ENCODE measurements around the gene MLPH. TPM values are rescaled to one million over a fixed set of nuclear protein-coding genes. Genes with fewer than 3 reads are reported as not detected.

MLPH gene
- total RNA-seq, 2 experiments from 2014 or later = not detected

- no peak for ATAC-seq
- Mint-ChIP-seq H3K4me1 (no peaks in the 10 kb centered on the region), H3K27ac (no peak overlapping the region), H3K9me3 (ENCODE audit: low read depth) (no peaks in the 10 kb centered on the region), H3K4me3 (no peak overlapping the region), H3K36me3 (no peaks in the 10 kb centered on the region), H3K27me3 (peaks cover 30% of the 10 kb centered on the region)
- no peak for DNase-seq
- CTCF ChIA-PET = interaction anchor here (1.3 to 1.7 kb wide), 2 partner anchors 12 to 71 kb away, joined by 6 to 7 read pairs; no protein-coding TSS in a partner anchor
Observed at GRCh38 chr2:237500681-237501424, 13.8 kb downstream of the MLPH start.

GRCh38 chr2:237501892-237502513, 15.0 kb downstream of the MLPH start:
- no peaks in the 10 kb centered on the region for H3K4me1 Mint-ChIP-seq
- no peaks in the 10 kb centered on the region for H3K36me3 Mint-ChIP-seq
- H3K9me3 Mint-ChIP-seq (ENCODE audit: low read depth) = no peaks in the 10 kb centered on the region
- peaks cover 30% of the 10 kb centered on the region for H3K27me3 Mint-ChIP-seq
- no peak overlapping the region for H3K27ac Mint-ChIP-seq
- no peak overlapping the region for H3K4me3 Mint-ChIP-seq
- no peak for DNase-seq
- CTCF ChIA-PET = interaction anchor here (1.7 kb wide), 1 partner anchor 10 kb away, joined by 7 read pairs; no protein-coding TSS in a partner anchor
- ATAC-seq = no peak

- no peak for ATAC-seq
- Mint-ChIP-seq H3K27me3 (peaks cover 38% of the 10 kb centered on the region), H3K4me1 (no peaks in the 10 kb centered on the region), H3K4me3 (no peak overlapping the region), H3K36me3 (no peaks in the 10 kb centered on the region), H3K9me3 (ENCODE audit: low read depth) (no peaks in the 10 kb centered on the region), H3K27ac (no peak overlapping the region)
- no peak for DNase-seq
- CTCF ChIA-PET = no interaction called here
Observed at GRCh38 chr2:237503201-237503600, 16.1 kb downstream of the MLPH start.

GRCh38 chr2:237505188-237505939, 18.3 kb downstream of the MLPH start:
- DNase-seq (no peak), ATAC-seq (no peak)
- H3K9me3 Mint-ChIP-seq (ENCODE audit: low read depth) = no peaks in the 10 kb centered on the region
- no peaks in the 10 kb centered on the region for H3K36me3 Mint-ChIP-seq
- no peaks in the 10 kb centered on the region for H3K4me1 Mint-ChIP-seq
- peaks cover 36% of the 10 kb centered on the region for H3K27me3 Mint-ChIP-seq
- H3K4me3 Mint-ChIP-seq = no peak overlapping the region
- CTCF ChIA-PET = interaction anchor here (1.3 to 1.7 kb wide), 2 partner anchors 7 to 67 kb away, joined by 4 to 7 read pairs; no protein-coding TSS in a partner anchor
- no peak overlapping the region for H3K27ac Mint-ChIP-seq

GRCh38 chr2:237507512-237507911, 20.5 kb downstream of the MLPH start:
- no peak for ATAC-seq
- Mint-ChIP-seq H3K27ac (no peak overlapping the region), H3K36me3 (no peaks in the 10 kb centered on the region), H3K4me3 (no peak overlapping the region), H3K27me3 (peaks cover 24% of the 10 kb centered on the region), H3K4me1 (no peaks in the 10 kb centered on the region), H3K9me3 (ENCODE audit: low read depth) (no peaks in the 10 kb centered on the region)
- no peak for DNase-seq
- CTCF ChIA-PET = interaction anchor here (4.0 kb wide), 1 partner anchor 65 kb away, joined by 27 read pairs; no protein-coding TSS in a partner anchor

- Mint-ChIP-seq H3K9me3 (ENCODE audit: low read depth) (no peaks in the 10 kb centered on the region), H3K4me3 (no peak overlapping the region), H3K4me1 (no peaks in the 10 kb centered on the region), H3K27me3 (peaks cover 24% of the 10 kb centered on the region), H3K27ac (no peak overlapping the region), H3K36me3 (no peaks in the 10 kb centered on the region)
- no peak for DNase-seq
- CTCF ChIA-PET = interaction anchor here (1.4 to 4.0 kb wide), 2 partner anchors 12 to 64 kb away, joined by 4 to 27 read pairs; no protein-coding TSS in a partner anchor
- ATAC-seq = no peak
Observed at GRCh38 chr2:237508361-237508760, 21.3 kb downstream of the MLPH start.

- Mint-ChIP-seq H3K36me3 (no peaks in the 10 kb centered on the region), H3K27ac (no peak overlapping the region), H3K9me3 (ENCODE audit: low read depth) (no peaks in the 10 kb centered on the region), H3K4me3 (no peak overlapping the region), H3K4me1 (no peaks in the 10 kb centered on the region), H3K27me3 (peaks cover 24% of the 10 kb centered on the region)
- DNase-seq = no peak
- ATAC-seq = no peak
- CTCF ChIA-PET = interaction anchor here (1.4 to 4.0 kb wide), 2 partner anchors 12 to 63 kb away, joined by 4 to 27 read pairs; no protein-coding TSS in a partner anchor
Observed at GRCh38 chr2:237509151-237509550, 22.1 kb downstream of the MLPH start.

- CTCF ChIA-PET = interaction anchor here (4.0 kb wide), 1 partner anchor 63 kb away, joined by 27 read pairs; no protein-coding TSS in a partner anchor
- Mint-ChIP-seq H3K9me3 (ENCODE audit: low read depth) (no peaks in the 10 kb centered on the region), H3K4me3 (no peak overlapping the region), H3K36me3 (no peaks in the 10 kb centered on the region), H3K4me1 (no peaks in the 10 kb centered on the region), H3K27ac (no peak overlapping the region), H3K27me3 (peaks cover 24% of the 10 kb centered on the region)
- ATAC-seq (no peak), DNase-seq (no peak)
Observed at GRCh38 chr2:237509905-237510304, 22.9 kb downstream of the MLPH start.

GRCh38 chr2:237510502-237511217, 23.6 kb downstream of the MLPH start:
- Mint-ChIP-seq H3K9me3 (ENCODE audit: low read depth) (no peaks in the 10 kb centered on the region), H3K27me3 (peaks cover 24% of the 10 kb centered on the region), H3K4me3 (no peak overlapping the region), H3K36me3 (no peaks in the 10 kb centered on the region), H3K27ac (no peak overlapping the region), H3K4me1 (no peaks in the 10 kb centered on the region)
- ATAC-seq (no peak), DNase-seq (no peak)
- CTCF ChIA-PET = interaction anchor here (4.0 kb wide), 1 partner anchor 62 kb away, joined by 27 read pairs; no protein-coding TSS in a partner anchor

- H3K9me3 Mint-ChIP-seq (ENCODE audit: low read depth) = no peaks in the 10 kb centered on the region
- H3K4me3 Mint-ChIP-seq = no peak overlapping the region
- DNase-seq = no peak
- peaks cover 20% of the 10 kb centered on the region for H3K27me3 Mint-ChIP-seq
- H3K27ac Mint-ChIP-seq = no peak overlapping the region
- no peaks in the 10 kb centered on the region for H3K36me3 Mint-ChIP-seq
- H3K4me1 Mint-ChIP-seq = no peaks in the 10 kb centered on the region
- CTCF ChIA-PET = interaction anchor here (1.7 to 6.6 kb wide), 4 partner anchors 9 to 69 kb away, joined by 4 to 127 read pairs (median 8); no protein-coding TSS in a partner anchor
- ATAC-seq = no peak
Observed at GRCh38 chr2:237511433-237511832, 24.4 kb downstream of the MLPH start.

GRCh38 chr2:237511885-237512405, 24.9 kb downstream of the MLPH start:
- no peak for ATAC-seq
- CTCF ChIA-PET = interaction anchor here (0.7 to 6.6 kb wide), 21 partner anchors 8 to 309 kb away, joined by 3 to 127 read pairs (median 7); no protein-coding TSS in a partner anchor

GRCh38 chr2:237512774-237513466, 25.9 kb downstream of the MLPH start:
- DNase-seq = peak; percentile 81
- no peaks in the 10 kb centered on the region for H3K36me3 Mint-ChIP-seq
- H3K27me3 Mint-ChIP-seq = peaks cover 9% of the 10 kb centered on the region
- no peaks in the 10 kb centered on the region for H3K9me3 Mint-ChIP-seq (ENCODE audit: low read depth)
- H3K4me3 Mint-ChIP-seq = no peak overlapping the region
- peak; percentile 70 for ATAC-seq
- H3K4me1 Mint-ChIP-seq = no peaks in the 10 kb centered on the region
- H3K27ac Mint-ChIP-seq = no peak overlapping the region
- CTCF ChIA-PET = interaction anchor here (0.7 to 6.6 kb wide), 37 partner anchors 8 to 750 kb away, joined by 3 to 127 read pairs (median 5); no protein-coding TSS in a partner anchor

More at GRCh38 chr2:237511885-237512405, 24.9 kb downstream of the MLPH start:
- H3K4me3 Mint-ChIP-seq = no peak overlapping the region
- H3K27me3 Mint-ChIP-seq = peaks cover 17% of the 10 kb centered on the region
- H3K9me3 Mint-ChIP-seq (ENCODE audit: low read depth) = no peaks in the 10 kb centered on the region
- DNase-seq = no peak
- no peaks in the 10 kb centered on the region for H3K4me1 Mint-ChIP-seq
- no peaks in the 10 kb centered on the region for H3K36me3 Mint-ChIP-seq
- H3K27ac Mint-ChIP-seq = no peak overlapping the region
